H9 (cell line): Measurements from ENCODE around the gene TMEM86B. TPM values are rescaled to one million over a fixed set of nuclear protein-coding genes. Genes with fewer than 3 reads are reported as not detected.
A peak's percentile ranks its signal among the peaks of the same experiment; 100 is the strongest.

ENCODE experiments used
- DNase-seq: peaks from one replicate; pipeline ENCODE4 v3.0.0-alpha.2; 2017
- H2AFZ ChIP-seq: one replicate; pipeline ENCODE4 v1.6.1; 2013; ENCODE audit warnings: mild to moderate bottlenecking, low read length, control low read depth, moderate library complexity
- H2AK5ac ChIP-seq: 2 replicates; pipeline ENCODE4 v1.6.1; 2013; ENCODE audit warnings: low read length, control low read depth, mixed read lengths; ENCODE audit not compliant: insufficient read length
- H2BK120ac ChIP-seq: one replicate; pipeline ENCODE4 v1.6.1; 2013; ENCODE audit warnings: low read depth, mild to moderate bottlenecking, low read length, control low read depth, inconsistent platforms; ENCODE audit not compliant: poor library complexity, severe bottlenecking
- H2BK12ac ChIP-seq: 2 replicates; pipeline ENCODE4 v1.6.1; 2013; ENCODE audit warnings: low read length, control low read depth, mixed read lengths, low read depth; ENCODE audit not compliant: insufficient read length
- H2BK15ac ChIP-seq: 2 replicates; pipeline ENCODE4 v1.6.1; 2013; ENCODE audit warnings: low read depth, low read length, control low read depth
- H2BK20ac ChIP-seq: one replicate; pipeline ENCODE4 v1.6.1; 2013; ENCODE audit warnings: low read depth, mild to moderate bottlenecking, low read length, control low read depth, inconsistent platforms; ENCODE audit not compliant: poor library complexity, severe bottlenecking
- H2BK5ac ChIP-seq: 2 replicates; pipeline ENCODE4 v1.6.1; 2013; ENCODE audit warnings: low read length, control low read depth, mixed read lengths; ENCODE audit not compliant: insufficient read length
- H3K14ac ChIP-seq: 2 replicates; pipeline ENCODE4 v1.6.1; 2013; ENCODE audit warnings: low read length, control low read depth; ENCODE audit not compliant: insufficient read depth
- H3K18ac ChIP-seq: 2 replicates; pipeline ENCODE4 v1.6.1; 2013; ENCODE audit warnings: low read depth, mild to moderate bottlenecking, mixed read lengths, low read length, control low read depth; ENCODE audit not compliant: insufficient read length
- H3K23ac ChIP-seq: 2 replicates; pipeline ENCODE4 v1.6.1; 2013; ENCODE audit warnings: low read length, control low read depth, mixed read lengths, low read depth; ENCODE audit not compliant: insufficient read length
- H3K23me2 ChIP-seq: 2 replicates; pipeline ENCODE4 v1.6.1; 2013; ENCODE audit warnings: low read depth, mild to moderate bottlenecking, mixed read lengths, low read length, control low read depth; ENCODE audit not compliant: insufficient read length, poor library complexity, severe bottlenecking
- H3K27ac ChIP-seq: 2 replicates; pipeline ENCODE4 v1.5.1; 2013; ENCODE audit warnings: low read length, control low read depth, mixed read lengths, low read depth; ENCODE audit not compliant: insufficient read length
- H3K27me3 ChIP-seq: 2 replicates; pipeline ENCODE4 v1.6.1; 2013; ENCODE audit warnings: low read length, control low read depth, inconsistent platforms; ENCODE audit not compliant: insufficient read depth
- H3K4ac ChIP-seq: 2 replicates; pipeline ENCODE4 v1.6.1; 2013; ENCODE audit warnings: low read depth, mild to moderate bottlenecking, control low read depth, inconsistent platforms, low read length, moderate library complexity
- H3K4me1 ChIP-seq: 2 replicates; pipeline ENCODE4 v1.6.1; 2013; ENCODE audit warnings: low read length, control low read depth, inconsistent platforms; ENCODE audit not compliant: insufficient read depth
- H3K4me2 ChIP-seq: 2 replicates; pipeline ENCODE4 v1.6.1; 2013; ENCODE audit warnings: low read length, control low read depth, mixed read lengths; ENCODE audit not compliant: insufficient read length, insufficient read depth
- H3K56ac ChIP-seq: 2 replicates; pipeline ENCODE4 v1.6.1; 2013; ENCODE audit warnings: low read depth, mild to moderate bottlenecking, mixed read lengths, low read length, control low read depth; ENCODE audit not compliant: insufficient read length
- H3K79me1 ChIP-seq: 2 replicates; pipeline ENCODE4 v1.6.1; 2013; ENCODE audit warnings: low read depth, mild to moderate bottlenecking, moderate library complexity, low read length, control low read depth, inconsistent platforms; ENCODE audit not compliant: insufficient read depth, poor library complexity, severe bottlenecking
- H3K79me2 ChIP-seq: 2 replicates; pipeline ENCODE4 v1.6.1; 2013; ENCODE audit warnings: low read length, control low read depth, inconsistent platforms; ENCODE audit not compliant: insufficient read depth
- H3K9ac ChIP-seq: 2 replicates; pipeline ENCODE4 v1.6.1; 2013; ENCODE audit warnings: low read length, control low read depth, mixed read lengths; ENCODE audit not compliant: insufficient read length; ENCODE audit errors: extremely low read depth
- H3K9me3 ChIP-seq: one replicate; pipeline ENCODE4 v1.6.1; 2013; ENCODE audit warnings: low read depth, low read length, inconsistent platforms; ENCODE audit not compliant: control insufficient read depth
- H3T11ph ChIP-seq: one replicate; pipeline ENCODE4 v1.6.1; 2013; ENCODE audit warnings: mild to moderate bottlenecking, low read length, control low read depth, inconsistent platforms
- H4K20me1 ChIP-seq: one replicate; pipeline ENCODE4 v1.6.1; 2013; ENCODE audit not compliant: control insufficient read depth, insufficient read length, insufficient read depth
- H4K5ac ChIP-seq: 2 replicates; pipeline ENCODE4 v1.6.1; 2013; ENCODE audit warnings: low read depth, mild to moderate bottlenecking, mixed read lengths, low read length, control low read depth; ENCODE audit not compliant: insufficient read length
- H4K8ac ChIP-seq: replicated peaks from 2 replicates; pipeline ENCODE4 v1.6.1; 2013; ENCODE audit warnings: low read length, control low read depth, mixed read lengths, low read depth; ENCODE audit not compliant: insufficient read length
- H4K91ac ChIP-seq: 2 replicates; pipeline ENCODE4 v1.6.1; 2013; ENCODE audit warnings: low read depth, mild to moderate bottlenecking, moderate library complexity, mixed read lengths, low read length, control low read depth; ENCODE audit not compliant: insufficient read length
- H3K27ac Mint-ChIP-seq, 3 experiments: 2 replicates in 2 of 3; 3 replicates in 1 of 3; pipeline ENCODE4 v1.8.0; 2020 to 2021; ENCODE audit warnings: mixed read lengths in 3 of 3, mild to moderate bottlenecking in 1 of 3, moderate library complexity in 1 of 3
- H3K27me3 Mint-ChIP-seq: 2 replicates; pipeline ENCODE4 v1.8.0; 2021; ENCODE audit warnings: low read depth, mild to moderate bottlenecking, moderate library complexity, mixed read lengths
- H3K36me3 Mint-ChIP-seq, 3 experiments: 2 replicates in 2 of 3; 3 replicates in 1 of 3; pipeline ENCODE4 v1.8.0; 2020 to 2021; ENCODE audit warnings: low read depth in 3 of 3, mixed read lengths in 3 of 3; ENCODE audit not compliant: insufficient read depth in 1 of 3
- H3K4me1 Mint-ChIP-seq, 2 experiments: 2 replicates each; pipeline ENCODE4 v1.8.0; 2020; ENCODE audit warnings: mixed read lengths in 2 of 2
- H3K4me3 Mint-ChIP-seq, 2 experiments: 2 replicates in 1 of 2; 3 replicates in 1 of 2; pipeline ENCODE4 v1.8.0; 2020 to 2021; ENCODE audit warnings: mild to moderate bottlenecking in 2 of 2, mixed read lengths in 2 of 2, moderate library complexity in 1 of 2
- H3K9me3 Mint-ChIP-seq, 2 experiments: 2 replicates in 1 of 2; 3 replicates in 1 of 2; pipeline ENCODE4 v1.8.0; 2020; ENCODE audit warnings: mild to moderate bottlenecking in 2 of 2, mixed read lengths in 2 of 2, moderate library complexity in 1 of 2
- WGBS: extraction: QIAGEN DNeasy Blood & Tissue Kit; methylation state at CpG from one replicate; pipeline ENCODE4 v1.1.7; 2013; ENCODE audit warnings: missing lambda C conversion rate, low lambda C conversion rate, mixed read lengths; ENCODE audit not compliant: insufficient read length; ENCODE audit errors: extremely low coverage; 5-methylcytosine and 5-hydroxymethylcytosine counted together
- total RNA-seq: library from RNA; stranded (reverse); gene quantifications from 2 replicates; pipeline ENCODE4 v1.2.1, GENCODE V29; 2021
- TF ChIP-seq, protein P1 (sequence below): fragments of 200-600 bp; sonication (generic); conservative IDR thresholded peaks from 3 replicates; pipeline ENCODE4 v1.8.0; 2021; ENCODE audit warnings: antibody characterized with exemption, mild to moderate bottlenecking

TMEM86B gene
- total RNA-seq, 1 experiment from 2014 or later, result 4.5 TPM

DNA sequence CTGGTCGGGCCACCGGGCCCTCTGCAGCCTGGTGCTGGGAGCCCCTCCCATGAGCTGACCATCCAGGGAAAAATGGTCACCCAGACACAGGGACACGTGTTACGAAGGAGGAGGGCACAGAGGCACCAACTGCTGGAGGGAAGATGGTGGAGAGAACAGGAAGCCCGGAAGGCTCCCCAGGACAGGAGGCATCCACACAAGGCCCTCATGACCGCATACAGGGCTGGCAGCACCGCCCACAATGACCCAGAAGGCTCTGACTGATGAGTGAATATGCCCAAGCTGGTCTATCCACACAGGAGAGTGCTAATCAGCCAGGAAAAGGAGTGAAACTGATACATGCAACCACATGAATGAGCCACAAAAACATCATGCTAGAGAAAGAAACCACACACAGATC, 14.0 kb upstream of the TMEM86B start:
- Histone ChIP-seq H3K56ac (no peak overlapping the region), H4K20me1 (no peaks in the 10 kb centered on the region), H3T11ph (no peak overlapping the region), H3K4ac (no peak overlapping the region), H2AK5ac (no peak overlapping the region), H3K79me2 (no peaks in the 10 kb centered on the region), H2BK20ac (no peak overlapping the region), H2BK12ac (no peak overlapping the region), H3K27ac (no peak overlapping the region), H3K4me2 (no peak overlapping the region), H2AFZ (no peak overlapping the region), H2BK15ac (no peak overlapping the region), H3K18ac (no peak overlapping the region), H3K14ac (no peak overlapping the region), H3K9me3 (no peaks in the 10 kb centered on the region), H4K91ac (no peak overlapping the region), H4K8ac (no peak overlapping the region), H3K4me1 (no peaks in the 10 kb centered on the region), H4K5ac (no peak overlapping the region), H3K23me2 (no peaks in the 10 kb centered on the region), H2BK120ac (no peak overlapping the region), H3K27me3 (no peaks in the 10 kb centered on the region), H3K23ac (no peak overlapping the region), H3K79me1 (no peaks in the 10 kb centered on the region), H3K9ac (no peak overlapping the region), H2BK5ac (no peak overlapping the region)
- WGBS, result no CpG with 5 or more reads among the region's 7 CpGs
- H3K4me3 Mint-ChIP-seq, result no peak overlapping the region
- no peak for DNase-seq
- peaks cover 24 to 71% (median 70%) of the 10 kb centered on the region in 3 experiments; a peak in 6 of 7 replicates for H3K36me3 Mint-ChIP-seq
- H3K4me1 Mint-ChIP-seq, result no peaks in the 10 kb centered on the region
- no peaks in the 10 kb centered on the region for H3K9me3 Mint-ChIP-seq
- peak overlapping the region in 1 of 3 experiments; percentile 40; a peak in 1 of 7 replicates for H3K27ac Mint-ChIP-seq
- H3K27me3 Mint-ChIP-seq, result no peaks in the 10 kb centered on the region
- TF ChIP-seq, protein P1, sequence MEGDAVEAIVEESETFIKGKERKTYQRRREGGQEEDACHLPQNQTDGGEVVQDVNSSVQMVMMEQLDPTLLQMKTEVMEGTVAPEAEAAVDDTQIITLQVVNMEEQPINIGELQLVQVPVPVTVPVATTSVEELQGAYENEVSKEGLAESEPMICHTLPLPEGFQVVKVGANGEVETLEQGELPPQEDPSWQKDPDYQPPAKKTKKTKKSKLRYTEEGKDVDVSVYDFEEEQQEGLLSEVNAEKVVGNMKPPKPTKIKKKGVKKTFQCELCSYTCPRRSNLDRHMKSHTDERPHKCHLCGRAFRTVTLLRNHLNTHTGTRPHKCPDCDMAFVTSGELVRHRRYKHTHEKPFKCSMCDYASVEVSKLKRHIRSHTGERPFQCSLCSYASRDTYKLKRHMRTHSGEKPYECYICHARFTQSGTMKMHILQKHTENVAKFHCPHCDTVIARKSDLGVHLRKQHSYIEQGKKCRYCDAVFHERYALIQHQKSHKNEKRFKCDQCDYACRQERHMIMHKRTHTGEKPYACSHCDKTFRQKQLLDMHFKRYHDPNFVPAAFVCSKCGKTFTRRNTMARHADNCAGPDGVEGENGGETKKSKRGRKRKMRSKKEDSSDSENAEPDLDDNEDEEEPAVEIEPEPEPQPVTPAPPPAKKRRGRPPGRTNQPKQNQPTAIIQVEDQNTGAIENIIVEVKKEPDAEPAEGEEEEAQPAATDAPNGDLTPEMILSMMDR, result no peak
